ENCODE data around the gene QDPR. TPM values are rescaled to one million over a fixed set of nuclear protein-coding genes. Genes with fewer than 3 reads are reported as not detected.

QDPR gene
- total RNA-seq, 1 donor from 2014 or later = 32.7 TPM

DNA sequence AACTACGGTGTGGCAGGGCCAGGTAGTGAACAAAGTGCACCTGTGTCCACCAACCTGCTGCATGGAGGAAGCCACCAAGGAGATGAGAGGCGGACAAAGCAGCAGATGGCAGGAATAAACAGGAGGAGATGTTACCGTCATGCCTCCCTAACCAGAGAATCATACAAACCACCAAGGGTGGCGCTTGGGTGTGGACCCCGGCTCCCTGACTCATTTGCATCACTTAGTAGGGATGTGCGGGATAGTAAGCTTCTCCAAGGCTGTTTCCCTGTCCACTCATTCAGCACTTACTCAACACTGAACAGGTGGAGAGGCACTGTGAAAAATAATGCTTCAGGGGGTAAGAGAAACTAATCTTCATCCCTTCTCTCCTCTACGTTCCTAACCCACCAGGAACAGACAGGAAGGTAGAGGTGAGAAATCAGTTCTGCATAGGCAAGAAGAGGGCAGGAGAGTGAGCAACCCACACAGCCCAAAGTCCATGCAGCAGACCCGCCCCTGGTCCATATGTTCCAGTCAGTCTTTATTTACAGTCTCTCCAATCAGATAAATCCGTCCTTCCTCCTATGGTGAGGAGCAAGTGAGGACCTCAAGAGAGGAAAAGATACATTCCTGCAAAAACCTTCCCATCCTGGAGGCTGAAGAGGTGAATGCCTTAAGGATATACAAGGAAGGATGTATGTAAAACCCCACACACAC, 34.0 kb downstream of the QDPR start:
- DNase-seq (ENCODE audit: low spot score in 2 of 2) = no peak
- H3K4me1 ChIP-seq = no peaks in the 10 kb centered on the region
- TF ChIP-seq, protein P1, sequence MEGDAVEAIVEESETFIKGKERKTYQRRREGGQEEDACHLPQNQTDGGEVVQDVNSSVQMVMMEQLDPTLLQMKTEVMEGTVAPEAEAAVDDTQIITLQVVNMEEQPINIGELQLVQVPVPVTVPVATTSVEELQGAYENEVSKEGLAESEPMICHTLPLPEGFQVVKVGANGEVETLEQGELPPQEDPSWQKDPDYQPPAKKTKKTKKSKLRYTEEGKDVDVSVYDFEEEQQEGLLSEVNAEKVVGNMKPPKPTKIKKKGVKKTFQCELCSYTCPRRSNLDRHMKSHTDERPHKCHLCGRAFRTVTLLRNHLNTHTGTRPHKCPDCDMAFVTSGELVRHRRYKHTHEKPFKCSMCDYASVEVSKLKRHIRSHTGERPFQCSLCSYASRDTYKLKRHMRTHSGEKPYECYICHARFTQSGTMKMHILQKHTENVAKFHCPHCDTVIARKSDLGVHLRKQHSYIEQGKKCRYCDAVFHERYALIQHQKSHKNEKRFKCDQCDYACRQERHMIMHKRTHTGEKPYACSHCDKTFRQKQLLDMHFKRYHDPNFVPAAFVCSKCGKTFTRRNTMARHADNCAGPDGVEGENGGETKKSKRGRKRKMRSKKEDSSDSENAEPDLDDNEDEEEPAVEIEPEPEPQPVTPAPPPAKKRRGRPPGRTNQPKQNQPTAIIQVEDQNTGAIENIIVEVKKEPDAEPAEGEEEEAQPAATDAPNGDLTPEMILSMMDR (IDR thresholded peaks at IDR 0.05) = no peak
- H3K27ac ChIP-seq = no peak overlapping the region
- H3K27me3 ChIP-seq = no peaks in the 10 kb centered on the region
- H3K4me3 ChIP-seq = no peak overlapping the region
- peaks cover 0 to 8% of the 10 kb centered on the region in 2 donors for H3K9me3 ChIP-seq
- peaks cover 1 to 15% of the 10 kb centered on the region in 2 donors for H3K36me3 ChIP-seq
- intact Hi-C loops (cut with DNase I) = no loop called here

DNA sequence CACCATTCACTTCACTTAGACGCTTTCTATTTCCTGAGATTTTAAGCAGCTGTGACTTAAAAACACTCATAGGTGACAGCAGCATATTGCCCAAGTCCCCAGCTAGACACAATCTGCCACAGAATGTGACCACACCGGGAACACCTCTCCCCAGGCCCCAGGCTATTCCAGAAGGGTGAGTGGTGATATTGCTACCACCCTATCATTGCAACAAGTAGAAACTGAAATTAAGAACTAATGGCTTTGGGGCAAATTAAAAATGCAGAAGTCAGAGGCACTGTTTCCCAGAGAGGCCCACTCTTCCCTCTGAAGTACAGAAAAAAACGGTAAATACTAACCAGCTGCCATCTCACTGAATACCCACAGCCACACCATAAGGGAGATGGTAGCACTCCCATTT, 35.0 kb downstream of the QDPR start:
- H3K4me3 ChIP-seq = no peak overlapping the region
- DNase-seq (ENCODE audit: low spot score in 2 of 2) = no peak
- H3K9me3 ChIP-seq = peaks cover 0 to 8% of the 10 kb centered on the region in 2 donors
- no peak overlapping the region for H3K27ac ChIP-seq
- no peaks in the 10 kb centered on the region for H3K4me1 ChIP-seq
- peaks cover 0 to 8% of the 10 kb centered on the region in 2 donors for H3K36me3 ChIP-seq
- H3K27me3 ChIP-seq = no peaks in the 10 kb centered on the region
- intact Hi-C loops (cut with DNase I) = no loop called here
- TF ChIP-seq, protein P1 (IDR thresholded peaks at IDR 0.05) = no peak

DNA sequence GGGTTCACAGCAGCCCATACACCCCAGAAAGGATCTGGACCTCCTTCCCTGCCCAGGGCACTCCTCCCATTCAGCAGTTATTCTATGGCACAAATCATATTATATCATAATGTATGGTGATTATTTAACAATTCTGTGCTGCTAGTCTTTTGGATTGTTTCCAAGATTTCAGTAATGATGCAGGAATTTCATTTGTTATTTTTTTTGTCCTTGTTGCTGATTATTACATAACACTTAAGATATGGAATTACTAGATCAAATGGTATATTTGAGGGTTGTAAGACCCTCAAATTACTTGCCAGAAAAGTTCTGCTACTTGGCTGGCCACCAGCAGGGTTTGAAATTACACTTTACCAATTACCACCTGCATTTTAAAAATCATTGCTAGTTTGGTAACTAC, 36.4 kb downstream of the QDPR start:
- intact Hi-C loops (cut with DNase I) = no loop called here
- TF ChIP-seq, protein P1 (IDR thresholded peaks at IDR 0.05) = no peak
- H3K27me3 ChIP-seq = no peaks in the 10 kb centered on the region

DNA sequence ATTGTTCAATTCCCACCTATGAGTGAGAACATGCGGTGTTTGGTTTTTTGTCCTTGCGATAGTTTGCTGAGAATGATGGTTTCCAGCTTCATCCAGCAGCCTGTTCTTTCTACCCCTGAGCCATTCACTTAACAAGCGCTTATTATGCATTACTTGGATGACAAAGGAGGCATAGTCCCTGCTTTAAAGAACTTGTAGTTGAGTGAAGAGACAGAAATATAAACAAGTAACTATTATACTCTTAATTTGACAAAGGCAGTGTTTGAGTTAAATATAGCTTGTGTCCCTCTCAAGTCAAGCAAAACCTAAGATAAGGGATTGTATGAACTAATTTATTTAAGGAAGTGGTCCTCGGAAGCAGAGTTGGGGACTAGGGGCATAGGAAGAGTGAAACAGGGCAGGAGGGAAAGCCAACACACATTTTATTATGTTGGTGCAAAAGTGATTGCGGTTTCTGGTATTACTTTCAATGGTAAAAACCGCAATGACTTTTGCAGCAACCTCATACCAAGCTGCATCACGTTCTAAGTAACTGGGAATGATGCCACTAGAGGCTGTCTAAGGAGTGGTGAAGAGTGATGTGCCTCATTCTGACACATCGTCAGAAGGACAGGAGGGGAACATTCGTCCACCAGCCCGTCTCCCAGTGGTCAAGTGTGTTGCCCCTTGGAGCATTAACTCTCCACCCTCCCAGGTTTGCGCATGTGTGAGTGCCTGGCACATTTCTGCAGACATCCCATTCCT, 41.8 kb downstream of the QDPR start:
- intact Hi-C loops (cut with DNase I) = loop anchor here (2.0 to 5.0 kb wide), 2 partner anchors 118 to 1179 kb away; no protein-coding TSS in a partner anchor
- Histone ChIP-seq H3K27me3 (no peaks in the 10 kb centered on the region), H3K27ac (no peak overlapping the region), H3K9me3 (no peaks in the 10 kb centered on the region), H3K4me1 (no peaks in the 10 kb centered on the region), H3K36me3 (no peaks in the 10 kb centered on the region), H3K4me3 (no peak overlapping the region)
- TF ChIP-seq, protein P1 (IDR thresholded peaks at IDR 0.05) = no peak
- DNase-seq (ENCODE audit: low spot score in 2 of 2) = no peak

More for the DNA sequence above, 36.4 kb downstream of the QDPR start:
- H3K9me3 ChIP-seq = peaks cover 0 to 3% of the 10 kb centered on the region in 2 donors
- DNase-seq (ENCODE audit: low spot score in 2 of 2) = no peak
- H3K4me1 ChIP-seq = no peaks in the 10 kb centered on the region
- no peak overlapping the region for H3K27ac ChIP-seq
- H3K4me3 ChIP-seq = no peak overlapping the region
- H3K36me3 ChIP-seq = peaks cover 0 to 6% of the 10 kb centered on the region in 2 donors

DNA sequence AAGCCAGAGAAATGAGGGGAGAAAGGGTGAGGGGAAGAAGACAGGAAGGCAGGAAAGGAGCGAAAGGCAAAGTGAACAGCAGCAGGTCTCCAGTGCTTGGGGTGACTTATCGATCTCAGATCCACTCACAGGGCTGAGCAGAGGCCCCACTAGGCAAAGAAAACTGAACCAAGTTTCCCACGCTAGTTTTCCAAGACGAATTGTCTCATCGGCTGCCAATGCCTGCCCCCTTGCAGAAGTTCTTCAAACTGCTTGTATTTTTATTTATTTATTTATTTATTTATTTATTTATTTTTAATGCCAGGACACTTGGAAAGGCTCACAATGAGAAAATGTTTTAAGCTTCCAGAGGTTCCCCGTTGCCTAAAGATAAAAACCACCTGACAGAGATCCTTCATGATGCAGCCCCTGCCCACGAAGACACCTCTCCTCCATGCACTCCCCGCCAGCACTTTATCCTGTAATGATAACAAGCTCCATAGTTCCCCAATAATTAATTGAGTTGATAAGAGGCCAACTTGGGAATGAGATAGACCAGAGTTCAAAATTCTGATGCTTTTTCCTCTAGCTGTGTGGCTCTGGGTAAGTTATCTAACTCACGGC, 43.2 kb downstream of the QDPR start:
- intact Hi-C loops (cut with DNase I) = loop anchor here (5.0 kb wide), 1 partner anchor 116 kb away; no protein-coding TSS in a partner anchor
- H3K36me3 ChIP-seq = no peaks in the 10 kb centered on the region
- H3K27me3 ChIP-seq = no peaks in the 10 kb centered on the region
- no peak overlapping the region for H3K4me3 ChIP-seq
- TF ChIP-seq, protein P1 (IDR thresholded peaks at IDR 0.05) = peak in 2 of 3 experiments; percentile 41 to 49
- no peak for DNase-seq (ENCODE audit: low spot score in 2 of 2)
- no peaks in the 10 kb centered on the region for H3K9me3 ChIP-seq
- no peak overlapping the region for H3K27ac ChIP-seq
- H3K4me1 ChIP-seq = no peaks in the 10 kb centered on the region
